Measurements from ENCODE around the gene AMZ2. TPM values are rescaled to one million over a fixed set of nuclear protein-coding genes. Genes with fewer than 3 reads are reported as not detected.
"Not testable (repeated sequence)": the region's sequence is repeated elsewhere in the genome, so short reads cannot be mapped to it uniquely, and the experiment has no call there.

Gene AMZ2
- total RNA-seq, 1 experiment from 2014 or later, result 54.6 TPM

DNA sequence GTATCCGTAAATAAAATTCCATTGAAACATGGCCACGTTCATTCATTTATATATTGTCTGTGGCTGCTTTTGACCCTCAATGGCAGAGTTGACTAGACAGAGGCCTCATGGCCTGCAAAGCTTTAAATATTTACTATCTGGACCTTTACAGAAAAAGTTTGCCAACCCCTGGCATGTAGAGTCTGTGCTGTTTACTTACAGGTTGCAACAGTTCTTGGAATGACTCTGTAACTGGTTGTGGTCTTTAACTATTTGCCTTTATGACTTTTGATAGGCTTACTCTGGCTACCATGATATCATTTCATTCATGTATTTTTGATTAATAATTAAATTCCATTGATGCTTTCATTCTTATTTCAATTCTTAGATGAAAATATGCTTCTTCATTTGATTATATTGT, 18.0 kb downstream of the AMZ2 start:
- 0 out of 2 replicates have a peak, but pooled peaks have one; percentile 19 for TF ChIP-seq GABPB1 (CRISPR knock-in tag; IDR thresholded peaks at IDR 0.05)

DNA sequence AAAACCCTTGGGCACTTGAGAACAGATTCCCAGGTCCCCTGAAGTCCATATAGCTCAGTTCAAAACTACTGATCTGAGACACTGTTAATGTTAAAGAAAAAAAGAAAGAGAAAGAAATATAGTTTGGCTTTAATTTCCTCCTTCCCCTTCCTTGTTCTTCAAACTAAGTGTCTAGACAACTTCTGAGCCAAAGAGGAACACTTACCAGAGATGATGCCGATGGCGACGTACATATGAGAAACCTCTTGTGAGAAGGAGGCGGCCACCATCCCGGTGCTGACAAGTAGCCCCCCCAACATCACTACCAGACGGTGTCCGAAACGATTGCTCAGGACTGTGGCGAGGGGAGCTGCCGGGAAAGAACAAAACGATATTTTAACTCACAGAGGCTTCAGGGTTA, 25.9 kb downstream of the AMZ2 start:
- CTCF ChIA-PET, result no interaction called here
- no peaks in the 10 kb centered on the region for H3K27me3 Mint-ChIP-seq (ENCODE audit: low read depth)

More for the DNA sequence above, 18.0 kb downstream of the AMZ2 start:
- CTCF ChIA-PET, result interaction anchor here (1.3 to 4.8 kb wide), 2 partner anchors 133 to 190 kb away, joined by 5 to 35 read pairs; no protein-coding TSS in a partner anchor
- H3K4me3 Mint-ChIP-seq; POLR2A ChIA-PET; H3K4me1 Mint-ChIP-seq; ATAC-seq; H3K36me3 Mint-ChIP-seq; H3K27ac Mint-ChIP-seq; H3K27me3 Mint-ChIP-seq (ENCODE audit: low read depth); H3K9me3 Mint-ChIP-seq; DNase-seq (ENCODE audit: low spot score): not testable (repeated sequence)

DNA sequence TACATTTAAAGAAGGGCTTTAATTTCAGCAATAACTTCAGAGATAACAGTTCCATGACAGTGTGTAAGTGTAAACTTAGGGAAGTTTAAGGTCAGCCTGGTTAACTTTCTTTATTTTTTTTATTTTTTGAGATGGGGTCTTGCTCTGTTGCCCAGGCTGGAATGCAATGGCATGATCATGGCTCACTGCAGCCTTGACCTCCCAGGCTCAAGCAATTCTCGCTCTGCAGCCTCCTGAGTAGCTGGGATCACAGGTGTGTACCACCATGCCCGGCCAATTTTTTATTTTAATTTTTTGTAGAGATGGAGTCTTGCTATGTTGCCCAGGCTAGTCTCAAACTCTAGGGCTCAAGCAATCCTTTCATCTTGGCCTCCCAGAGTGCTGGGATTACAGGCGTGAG, 28.5 kb downstream of the AMZ2 start:
- CTCF ChIA-PET; ATAC-seq; H3K4me1 Mint-ChIP-seq; H3K27me3 Mint-ChIP-seq (ENCODE audit: low read depth); H3K4me3 Mint-ChIP-seq; POLR2A ChIA-PET; DNase-seq (ENCODE audit: low spot score); H3K36me3 Mint-ChIP-seq; H3K27ac Mint-ChIP-seq: not testable (repeated sequence)
- peaks cover 24% of the 10 kb centered on the region for H3K9me3 Mint-ChIP-seq

More for the DNA sequence above, 25.9 kb downstream of the AMZ2 start:
- H3K9me3 Mint-ChIP-seq, result peaks cover 9% of the 10 kb centered on the region
- H3K27ac Mint-ChIP-seq, result no peak overlapping the region
- POLR2A ChIA-PET, result no interaction called here
- H3K36me3 Mint-ChIP-seq, result peaks cover 7% of the 10 kb centered on the region
- no peaks in the 10 kb centered on the region for H3K4me1 Mint-ChIP-seq
- TF ChIP-seq, protein P1, sequence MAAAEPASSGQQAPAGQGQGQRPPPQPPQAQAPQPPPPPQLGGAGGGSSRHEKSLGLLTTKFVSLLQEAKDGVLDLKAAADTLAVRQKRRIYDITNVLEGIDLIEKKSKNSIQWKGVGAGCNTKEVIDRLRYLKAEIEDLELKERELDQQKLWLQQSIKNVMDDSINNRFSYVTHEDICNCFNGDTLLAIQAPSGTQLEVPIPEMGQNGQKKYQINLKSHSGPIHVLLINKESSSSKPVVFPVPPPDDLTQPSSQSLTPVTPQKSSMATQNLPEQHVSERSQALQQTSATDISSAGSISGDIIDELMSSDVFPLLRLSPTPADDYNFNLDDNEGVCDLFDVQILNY (CRISPR knock-in tag; IDR thresholded peaks at IDR 0.05), result no peak
- TF ChIP-seq, protein P2, sequence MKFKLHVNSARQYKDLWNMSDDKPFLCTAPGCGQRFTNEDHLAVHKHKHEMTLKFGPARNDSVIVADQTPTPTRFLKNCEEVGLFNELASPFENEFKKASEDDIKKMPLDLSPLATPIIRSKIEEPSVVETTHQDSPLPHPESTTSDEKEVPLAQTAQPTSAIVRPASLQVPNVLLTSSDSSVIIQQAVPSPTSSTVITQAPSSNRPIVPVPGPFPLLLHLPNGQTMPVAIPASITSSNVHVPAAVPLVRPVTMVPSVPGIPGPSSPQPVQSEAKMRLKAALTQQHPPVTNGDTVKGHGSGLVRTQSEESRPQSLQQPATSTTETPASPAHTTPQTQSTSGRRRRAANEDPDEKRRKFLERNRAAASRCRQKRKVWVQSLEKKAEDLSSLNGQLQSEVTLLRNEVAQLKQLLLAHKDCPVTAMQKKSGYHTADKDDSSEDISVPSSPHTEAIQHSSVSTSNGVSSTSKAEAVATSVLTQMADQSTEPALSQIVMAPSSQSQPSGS (CRISPR knock-in tag; IDR thresholded peaks at IDR 0.05; ENCODE audit: borderline replicate concordance, low read depth), result no peak
- TF ChIP-seq ZNF317 (CRISPR knock-in tag; IDR thresholded peaks at IDR 0.05; ENCODE audit: borderline replicate concordance, low read depth), result no peak
- TF ChIP-seq ZNF138 (CRISPR knock-in tag; conservative IDR thresholded peaks at IDR 0.05), result no peak
- TF ChIP-seq, protein P3, sequence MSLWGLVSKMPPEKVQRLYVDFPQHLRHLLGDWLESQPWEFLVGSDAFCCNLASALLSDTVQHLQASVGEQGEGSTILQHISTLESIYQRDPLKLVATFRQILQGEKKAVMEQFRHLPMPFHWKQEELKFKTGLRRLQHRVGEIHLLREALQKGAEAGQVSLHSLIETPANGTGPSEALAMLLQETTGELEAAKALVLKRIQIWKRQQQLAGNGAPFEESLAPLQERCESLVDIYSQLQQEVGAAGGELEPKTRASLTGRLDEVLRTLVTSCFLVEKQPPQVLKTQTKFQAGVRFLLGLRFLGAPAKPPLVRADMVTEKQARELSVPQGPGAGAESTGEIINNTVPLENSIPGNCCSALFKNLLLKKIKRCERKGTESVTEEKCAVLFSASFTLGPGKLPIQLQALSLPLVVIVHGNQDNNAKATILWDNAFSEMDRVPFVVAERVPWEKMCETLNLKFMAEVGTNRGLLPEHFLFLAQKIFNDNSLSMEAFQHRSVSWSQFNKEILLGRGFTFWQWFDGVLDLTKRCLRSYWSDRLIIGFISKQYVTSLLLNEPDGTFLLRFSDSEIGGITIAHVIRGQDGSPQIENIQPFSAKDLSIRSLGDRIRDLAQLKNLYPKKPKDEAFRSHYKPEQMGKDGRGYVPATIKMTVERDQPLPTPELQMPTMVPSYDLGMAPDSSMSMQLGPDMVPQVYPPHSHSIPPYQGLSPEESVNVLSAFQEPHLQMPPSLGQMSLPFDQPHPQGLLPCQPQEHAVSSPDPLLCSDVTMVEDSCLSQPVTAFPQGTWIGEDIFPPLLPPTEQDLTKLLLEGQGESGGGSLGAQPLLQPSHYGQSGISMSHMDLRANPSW (CRISPR knock-in tag; conservative IDR thresholded peaks at IDR 0.05; ENCODE audit: low read depth), result no peak
- no peak for TF ChIP-seq FOXP1 (CRISPR knock-in tag; IDR thresholded peaks at IDR 0.05; ENCODE audit: borderline replicate concordance)
- no peak for DNase-seq (ENCODE audit: low spot score)
- ATAC-seq, result no peak
- H3K4me3 Mint-ChIP-seq, result no peak overlapping the region

DNA sequence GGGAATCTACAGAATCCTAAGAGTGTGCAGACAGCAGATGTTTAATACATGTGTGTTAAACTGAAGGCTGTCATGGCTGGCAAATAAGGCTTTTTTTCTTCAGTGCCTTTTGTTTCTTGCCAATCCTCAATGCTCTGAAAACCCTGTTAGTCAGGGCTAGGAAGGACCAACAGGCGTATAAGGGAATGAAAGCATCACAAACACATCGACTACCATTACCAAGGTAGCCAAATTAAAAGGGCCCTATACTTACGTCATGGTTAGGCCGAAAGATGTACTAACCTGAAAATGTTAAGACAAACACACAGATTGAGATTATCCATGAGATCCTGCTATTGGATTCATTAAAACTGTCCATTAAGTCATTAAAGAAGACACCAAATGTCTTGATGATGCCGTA, 30.0 kb downstream of the AMZ2 start:
- ChIA-PET CTCF (interaction anchor here (0.6 kb wide), 1 partner anchor 220 kb away, joined by 3 read pairs; no protein-coding TSS in a partner anchor), POLR2A (interaction anchor here (0.6 kb wide), 1 partner anchor 9 kb away, joined by 3 read pairs; no protein-coding TSS in a partner anchor)
- H3K4me1 Mint-ChIP-seq, result no peaks in the 10 kb centered on the region
- peaks cover 7% of the 10 kb centered on the region for H3K36me3 Mint-ChIP-seq
- H3K27me3 Mint-ChIP-seq (ENCODE audit: low read depth), result no peaks in the 10 kb centered on the region; the same call in 1 of the 2 replicates
- ATAC-seq, result no peak
- peaks cover 31% of the 10 kb centered on the region for H3K9me3 Mint-ChIP-seq
- H3K4me3 Mint-ChIP-seq, result no peak overlapping the region
- no peak for DNase-seq (ENCODE audit: low spot score)
- no peak overlapping the region for H3K27ac Mint-ChIP-seq
- TF ChIP-seq, protein P4, sequence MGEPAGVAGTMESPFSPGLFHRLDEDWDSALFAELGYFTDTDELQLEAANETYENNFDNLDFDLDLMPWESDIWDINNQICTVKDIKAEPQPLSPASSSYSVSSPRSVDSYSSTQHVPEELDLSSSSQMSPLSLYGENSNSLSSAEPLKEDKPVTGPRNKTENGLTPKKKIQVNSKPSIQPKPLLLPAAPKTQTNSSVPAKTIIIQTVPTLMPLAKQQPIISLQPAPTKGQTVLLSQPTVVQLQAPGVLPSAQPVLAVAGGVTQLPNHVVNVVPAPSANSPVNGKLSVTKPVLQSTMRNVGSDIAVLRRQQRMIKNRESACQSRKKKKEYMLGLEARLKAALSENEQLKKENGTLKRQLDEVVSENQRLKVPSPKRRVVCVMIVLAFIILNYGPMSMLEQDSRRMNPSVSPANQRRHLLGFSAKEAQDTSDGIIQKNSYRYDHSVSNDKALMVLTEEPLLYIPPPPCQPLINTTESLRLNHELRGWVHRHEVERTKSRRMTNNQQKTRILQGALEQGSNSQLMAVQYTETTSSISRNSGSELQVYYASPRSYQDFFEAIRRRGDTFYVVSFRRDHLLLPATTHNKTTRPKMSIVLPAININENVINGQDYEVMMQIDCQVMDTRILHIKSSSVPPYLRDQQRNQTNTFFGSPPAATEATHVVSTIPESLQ (CRISPR knock-in tag; IDR thresholded peaks at IDR 0.05), result no peak
- TF ChIP-seq, protein P5, sequence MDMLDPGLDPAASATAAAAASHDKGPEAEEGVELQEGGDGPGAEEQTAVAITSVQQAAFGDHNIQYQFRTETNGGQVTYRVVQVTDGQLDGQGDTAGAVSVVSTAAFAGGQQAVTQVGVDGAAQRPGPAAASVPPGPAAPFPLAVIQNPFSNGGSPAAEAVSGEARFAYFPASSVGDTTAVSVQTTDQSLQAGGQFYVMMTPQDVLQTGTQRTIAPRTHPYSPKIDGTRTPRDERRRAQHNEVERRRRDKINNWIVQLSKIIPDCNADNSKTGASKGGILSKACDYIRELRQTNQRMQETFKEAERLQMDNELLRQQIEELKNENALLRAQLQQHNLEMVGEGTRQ (CRISPR knock-in tag; IDR thresholded peaks at IDR 0.05), result no peak
- no peak for TF ChIP-seq ZNF138 (CRISPR knock-in tag; conservative IDR thresholded peaks at IDR 0.05)

DNA sequence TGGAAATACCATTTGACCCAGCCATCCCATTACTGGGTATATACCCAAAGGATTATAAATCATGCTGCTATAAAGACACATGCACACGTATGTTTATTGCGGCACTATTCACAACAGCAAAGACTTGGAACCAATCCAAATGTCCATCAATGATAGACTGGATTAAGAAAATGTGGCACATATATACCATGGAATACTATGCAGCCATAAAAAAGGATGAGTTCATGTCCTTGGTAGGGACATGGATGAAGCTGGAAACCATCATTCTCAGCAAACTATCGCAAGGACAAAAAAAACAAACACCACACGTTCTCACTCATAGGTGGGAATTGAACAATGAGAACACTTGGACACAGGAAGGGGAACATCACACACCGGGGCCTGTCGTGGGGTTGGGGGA, 34.1 kb downstream of the AMZ2 start:
- H3K4me3 Mint-ChIP-seq; CTCF ChIA-PET; H3K27ac Mint-ChIP-seq; ATAC-seq; H3K27me3 Mint-ChIP-seq (ENCODE audit: low read depth); POLR2A ChIA-PET; H3K4me1 Mint-ChIP-seq; H3K36me3 Mint-ChIP-seq; DNase-seq (ENCODE audit: low spot score): not testable (repeated sequence)
- peaks cover 31% of the 10 kb centered on the region for H3K9me3 Mint-ChIP-seq

Measured in WTC11 (cell line).